ENCODE measurements around the gene CFAP221.

The CFAP221 gene

DNA sequence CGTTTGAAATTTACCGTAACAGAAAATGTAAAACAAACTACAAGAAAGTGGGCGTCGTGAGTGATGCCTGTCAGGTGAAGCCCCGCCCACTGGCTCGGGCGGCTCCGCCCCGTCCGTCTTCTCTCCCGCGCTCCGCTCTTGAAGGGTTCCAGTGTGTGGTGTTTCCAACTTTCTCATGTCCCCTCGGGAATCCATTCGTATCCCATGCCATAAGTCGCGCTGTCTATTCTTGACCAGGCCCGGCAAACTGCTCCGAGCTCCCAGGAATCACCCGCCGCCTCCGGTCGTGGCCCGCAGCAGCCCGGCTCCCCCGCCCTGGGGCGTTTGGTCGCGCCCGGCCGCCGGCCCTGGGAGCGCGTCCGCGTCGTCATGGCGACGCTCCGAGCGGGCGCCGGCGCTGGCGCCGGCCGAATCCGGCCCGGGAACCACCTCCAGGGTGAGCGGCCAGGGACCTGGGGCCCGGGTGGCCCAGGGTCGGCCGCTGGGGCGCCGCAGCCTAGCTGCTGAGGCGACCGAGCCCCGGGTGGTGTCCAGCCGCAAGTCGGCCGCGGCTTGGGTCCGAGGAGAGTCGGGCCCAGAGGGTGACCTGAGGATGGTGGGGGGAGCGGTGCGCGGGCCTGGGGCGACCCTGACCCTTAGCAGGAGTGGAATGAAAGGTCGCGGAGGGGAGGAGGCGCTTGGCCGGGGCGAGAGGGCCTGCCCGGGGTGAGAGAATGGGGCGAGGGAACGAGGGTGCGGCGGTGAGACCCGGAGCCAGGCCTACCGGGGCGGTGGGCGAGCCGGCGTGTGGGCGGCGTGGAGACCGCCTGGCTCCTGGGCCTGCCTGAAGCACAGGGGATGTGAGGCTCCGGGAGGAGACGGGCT is at the start of gene CFAP221:
Gene CFAP221, plus strand, starts transcription at position 375 of the 864 bp plus-strand sequence. CDS start 1,683 bp downstream, outside the sequence.
- DNase-seq = peak; percentile 51

DNA sequence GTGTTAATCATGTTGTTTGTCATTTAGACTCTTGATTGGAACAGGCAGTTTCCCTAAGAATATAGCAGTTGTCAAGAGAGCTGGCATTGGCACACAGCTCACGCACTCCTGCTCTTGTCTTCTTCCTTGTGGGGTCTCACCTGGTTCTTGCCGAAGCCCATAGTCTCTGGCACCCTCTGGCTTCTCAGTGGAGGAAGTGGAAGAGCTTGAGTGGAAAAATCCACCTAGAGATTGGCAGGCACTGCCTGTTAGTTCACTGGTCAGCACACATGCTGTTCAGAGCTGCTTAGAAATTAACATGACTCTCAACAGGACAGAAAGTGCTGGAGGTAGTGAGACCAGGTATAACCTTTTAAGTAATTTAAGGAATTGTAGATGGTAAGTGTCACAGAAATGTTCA is 48.3 kb upstream of the CFAP221 start:
- no peak for DNase-seq

- DNase-seq = no peak
Observed at GRCh38 chr2:119496682-119497081, 47.6 kb upstream of the CFAP221 start.

DNA sequence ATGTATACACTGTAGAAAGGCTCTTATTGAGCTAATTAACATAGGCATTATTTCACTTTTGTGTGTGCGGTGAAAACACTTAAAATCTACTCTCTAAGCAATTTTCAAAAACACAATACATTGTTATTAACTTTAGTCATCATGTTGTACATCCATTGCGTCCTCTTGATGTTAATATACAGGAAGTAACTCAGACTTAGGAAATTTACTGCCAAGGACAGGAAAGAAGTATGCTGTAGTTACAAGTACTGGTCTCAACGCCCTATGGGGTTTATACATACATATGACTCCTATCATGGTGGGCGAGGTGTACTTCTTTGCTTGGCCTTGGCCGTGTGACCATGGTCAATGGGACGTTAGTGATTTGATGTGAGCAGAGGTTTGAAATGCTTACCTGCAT is 35.5 kb upstream of the CFAP221 start:
- no peak for DNase-seq

GRCh38 chr2:119511989-119512388 is 32.3 kb upstream of the CFAP221 start:
- no peak for DNase-seq

DNA sequence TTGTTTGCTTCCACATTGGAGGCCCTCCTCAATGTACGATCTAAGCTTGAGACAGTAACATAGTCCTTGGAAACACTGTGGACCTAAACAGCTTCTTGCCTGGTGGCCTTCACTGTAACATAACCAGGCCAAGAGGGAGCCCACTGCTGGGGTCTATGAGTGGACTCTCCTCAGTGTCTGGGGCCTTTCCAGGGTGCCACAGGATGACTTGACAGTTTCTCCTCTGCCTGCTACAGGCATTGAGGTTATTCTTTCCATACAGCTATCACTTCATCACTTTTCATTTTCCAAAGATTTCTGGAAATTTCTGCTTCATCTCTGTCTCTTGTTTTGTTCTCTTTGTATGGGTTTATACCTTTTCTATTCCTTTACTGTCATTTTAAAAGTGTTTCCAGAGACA is 31.3 kb upstream of the CFAP221 start:
- no peak for DNase-seq

GRCh38 chr2:119513832-119514231 is 30.4 kb upstream of the CFAP221 start:
- DNase-seq = no peak

- no peak for DNase-seq
Observed at GRCh38 chr2:119516121-119516520, 28.1 kb upstream of the CFAP221 start.

DNA sequence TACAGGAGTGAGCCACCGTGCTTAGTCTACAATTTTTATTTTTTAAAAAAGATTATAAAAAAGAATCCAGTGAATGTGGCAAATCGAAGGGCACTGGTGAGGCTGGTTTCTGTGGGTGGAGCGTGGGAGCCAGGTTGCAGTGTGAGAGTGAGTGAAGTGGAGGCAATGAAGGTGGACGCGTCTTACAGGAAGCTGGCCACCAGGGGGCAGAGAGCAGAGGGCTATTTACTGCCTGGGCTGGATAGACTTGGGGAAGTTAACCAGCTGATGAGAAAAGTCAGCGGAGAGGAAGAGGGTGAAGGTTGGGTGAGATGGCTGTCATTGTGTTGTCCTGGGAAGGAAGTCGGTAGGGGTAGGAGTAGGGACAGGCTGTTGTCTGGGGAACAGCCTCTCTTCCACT is 26.8 kb upstream of the CFAP221 start:
- DNase-seq = peak; percentile 27

GRCh38 chr2:119518401-119519056 is 25.7 kb upstream of the CFAP221 start:
- DNase-seq = no peak

DNA sequence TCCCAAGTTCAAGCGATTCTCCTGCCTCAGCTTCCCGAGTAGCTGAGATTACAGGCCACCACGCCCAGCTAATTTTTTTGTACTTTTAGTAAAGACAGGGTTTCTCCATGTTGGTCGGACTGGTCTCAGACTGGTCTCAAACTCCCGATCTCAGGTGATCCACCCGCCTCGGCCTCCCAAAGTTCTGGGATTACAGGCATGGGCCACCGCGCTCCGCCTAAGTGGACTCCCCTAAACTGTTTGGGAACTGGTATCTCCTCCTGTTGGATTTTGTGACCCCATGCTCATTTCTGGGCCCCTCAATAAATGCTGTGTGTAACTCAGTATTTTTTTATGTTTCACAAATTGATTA is 25.2 kb upstream of the CFAP221 start:
- DNase-seq = no peak

GRCh38 chr2:119520696-119521432 is 23.4 kb upstream of the CFAP221 start:
- DNase-seq = no peak

GRCh38 chr2:119521433-119522050 is 22.7 kb upstream of the CFAP221 start:
- no peak for DNase-seq

DNA sequence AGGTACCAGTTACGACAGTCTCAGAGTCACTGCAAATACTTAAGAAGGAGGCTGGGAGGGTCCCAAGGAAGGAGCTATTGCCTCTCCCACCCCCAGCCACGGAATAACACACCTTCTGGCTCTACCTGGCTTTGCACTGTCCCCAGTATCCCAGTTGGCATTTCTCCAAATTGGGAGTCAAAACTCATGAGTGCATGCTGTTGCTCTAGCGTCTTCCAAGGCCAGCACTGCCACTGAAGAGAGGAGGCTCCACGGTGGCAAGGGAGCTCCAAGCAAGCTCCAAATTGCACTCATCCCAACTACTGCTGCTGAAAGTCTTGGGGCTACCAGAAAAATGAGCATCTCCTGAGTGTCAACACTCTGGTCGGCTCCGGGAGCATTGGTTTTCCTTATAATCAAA is 21.6 kb upstream of the CFAP221 start:
- DNase-seq = no peak

DNA sequence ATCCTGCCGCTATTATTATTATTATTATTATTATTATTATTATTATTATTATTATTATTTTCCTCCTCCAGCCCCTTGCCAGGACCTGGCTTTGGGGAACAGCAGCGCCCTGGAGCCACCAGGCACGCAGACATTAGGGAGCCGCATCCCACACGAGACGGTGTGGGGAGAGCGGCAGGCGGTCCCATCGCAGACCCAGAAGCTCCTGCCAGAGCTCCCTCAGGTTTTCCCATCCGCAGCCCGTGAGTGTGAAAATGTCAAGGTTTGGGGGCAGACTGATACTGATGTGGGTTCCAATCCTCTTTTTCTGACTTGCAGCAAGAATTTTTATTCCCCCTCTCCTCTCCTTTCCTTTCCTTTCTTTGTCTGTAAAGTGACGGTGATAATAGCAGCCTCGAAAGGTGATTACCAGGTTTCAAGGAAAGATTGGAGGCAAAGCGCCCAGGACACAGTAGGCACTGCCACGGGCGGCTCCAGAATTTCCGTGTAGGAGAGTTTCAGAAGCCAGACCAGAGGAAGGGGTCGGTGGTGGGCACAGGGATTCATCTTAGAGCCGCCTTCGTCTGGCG is 20.8 kb upstream of the CFAP221 start:
- DNase-seq = no peak

DNA sequence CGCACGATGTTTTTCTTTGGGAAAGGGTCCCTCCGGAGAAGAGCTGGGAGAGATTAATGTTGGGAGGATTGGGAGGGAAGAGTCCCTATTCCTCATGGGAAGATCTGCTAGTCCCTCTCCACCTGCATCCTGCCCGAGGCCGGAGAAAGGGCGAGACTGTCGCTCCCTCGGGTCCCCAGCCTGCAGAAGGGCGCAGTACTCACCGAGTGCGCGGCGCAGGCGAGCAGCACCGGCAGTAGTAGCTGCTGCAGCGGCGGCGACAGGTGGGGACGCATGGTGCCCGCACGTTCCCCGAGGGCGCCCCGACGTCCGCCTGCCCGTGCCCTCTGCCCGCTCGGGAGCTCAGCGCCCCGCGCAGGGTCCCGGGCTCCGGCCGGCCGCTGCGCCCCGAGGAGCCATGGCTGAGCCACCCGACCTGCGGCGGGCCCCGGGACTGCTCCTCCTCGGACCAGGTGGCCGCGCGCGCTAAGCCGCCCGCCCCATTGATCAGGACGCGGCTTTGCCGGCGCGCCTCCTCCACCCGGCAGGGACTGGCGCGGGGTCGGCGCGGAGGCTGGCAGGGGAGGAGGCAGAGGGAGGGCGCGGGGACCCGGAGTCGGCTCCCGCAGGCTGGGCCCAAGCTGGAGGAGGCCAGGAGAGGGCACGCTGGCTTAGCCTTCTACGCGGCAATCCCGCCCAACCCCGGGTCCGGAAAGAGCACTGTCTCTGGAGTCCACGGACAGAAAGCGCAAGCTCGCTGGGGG is 20.1 kb upstream of the CFAP221 start, which contains the start of gene SCTR:
Gene SCTR, minus strand, starts transcription at position 532 of the 743 bp plus-strand sequence. Its CDS starts 257 bp downstream, at position 275.
- DNase-seq = no peak

- no peak for DNase-seq
Observed at GRCh38 chr2:119525614-119526013, 18.6 kb upstream of the CFAP221 start.

- no peak for DNase-seq
Observed at GRCh38 chr2:119527999-119528398, 16.2 kb upstream of the CFAP221 start.

- DNase-seq = no peak
Observed at GRCh38 chr2:119531292-119531691, 13.0 kb upstream of the CFAP221 start.

DNA sequence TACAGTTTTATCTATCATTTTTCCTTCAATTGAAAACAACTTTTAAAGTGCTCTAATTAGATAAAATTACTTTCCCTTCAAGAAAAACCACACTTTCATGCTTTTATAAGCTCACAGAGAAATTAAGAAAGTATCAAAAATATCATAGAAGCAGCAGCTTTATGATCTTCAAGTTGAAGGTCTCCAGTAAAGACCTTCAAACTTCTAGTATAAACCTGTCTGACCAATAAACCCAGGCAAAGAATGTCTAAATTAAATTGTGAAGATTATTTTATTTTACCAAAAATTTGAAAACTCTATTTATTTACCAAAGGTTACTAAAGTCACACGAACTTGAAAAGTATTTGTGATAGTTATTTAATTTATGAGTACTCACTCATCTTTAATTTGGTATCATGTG is 10.7 kb upstream of the CFAP221 start:
- DNase-seq = no peak

DNA sequence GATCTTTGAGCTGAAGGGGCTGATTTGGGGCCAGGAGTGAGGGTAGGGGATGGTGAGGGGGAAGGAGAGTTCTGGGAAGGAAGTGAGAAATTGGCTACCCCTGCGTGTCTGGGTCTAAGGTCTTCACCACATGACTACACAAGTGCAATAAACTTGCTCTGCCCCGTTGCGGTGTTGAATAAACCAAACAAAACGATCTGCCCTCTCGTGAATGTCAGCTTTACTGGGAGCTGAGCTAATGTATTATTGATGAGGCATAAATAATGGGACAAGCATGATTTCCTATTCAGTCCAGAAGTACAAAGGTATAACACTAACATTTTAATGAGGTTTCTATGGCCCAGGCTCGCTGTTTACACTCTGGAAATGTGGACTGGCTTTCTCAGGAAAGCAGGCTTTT is 8.0 kb upstream of the CFAP221 start:
- no peak for DNase-seq

GRCh38 chr2:119536707-119537106 is 7.5 kb upstream of the CFAP221 start:
- no peak for DNase-seq

Measured in stimulated activated CD4-positive, alpha-beta T cell treated with anti-CD3 and anti-CD28 coated beads, Interleukin-4, amount 100 ng/mL, for 24 hours (primary cell).